ENCODE measurements around the gene MAP3K2. TPM values are rescaled to one million over a fixed set of nuclear protein-coding genes. Genes with fewer than 3 reads are reported as not detected.

The MAP3K2 gene
- polyA plus RNA-seq, 3 donors, result 24.7 to 30.9 (median 29.4) TPM

Other genes with a start within 250 kb of the MAP3K2 start
- gene CYP27C1, start 167.7 kb downstream of the MAP3K2 start, polyA plus RNA-seq (ENCODE audit: insufficient read length in 3 of 3), result 10 to 100 TPM in 1 of 3 donors, 1 to 10 TPM in 2; 5.3 to 11.5 (median 9.5) TPM
- gene ERCC3, start 93.8 kb downstream of the MAP3K2 start, polyA plus RNA-seq (ENCODE audit: insufficient read length in 3 of 3), result 10 to 100 TPM; 67.7 to 75.0 (median 67.7) TPM
- 1 to 10 TPM; 2.9 to 7.6 (median 6.5) TPM for gene PROC, start 30.5 kb upstream of the MAP3K2 start, polyA plus RNA-seq (ENCODE audit: insufficient read length in 3 of 3)
- 10 to 100 TPM; 64.0 to 77.2 (median 67.8) TPM for gene IWS1, start 138.5 kb upstream of the MAP3K2 start, polyA plus RNA-seq (ENCODE audit: insufficient read length in 3 of 3)
- gene MYO7B, start 147.7 kb upstream of the MAP3K2 start, polyA plus RNA-seq (ENCODE audit: insufficient read length in 3 of 3), result 10 to 100 TPM; 24.0 to 32.4 (median 29.5) TPM

Data from renal pelvis (tissue), 3 donors.